ENCODE data around the gene SEMA5A.

DNA sequence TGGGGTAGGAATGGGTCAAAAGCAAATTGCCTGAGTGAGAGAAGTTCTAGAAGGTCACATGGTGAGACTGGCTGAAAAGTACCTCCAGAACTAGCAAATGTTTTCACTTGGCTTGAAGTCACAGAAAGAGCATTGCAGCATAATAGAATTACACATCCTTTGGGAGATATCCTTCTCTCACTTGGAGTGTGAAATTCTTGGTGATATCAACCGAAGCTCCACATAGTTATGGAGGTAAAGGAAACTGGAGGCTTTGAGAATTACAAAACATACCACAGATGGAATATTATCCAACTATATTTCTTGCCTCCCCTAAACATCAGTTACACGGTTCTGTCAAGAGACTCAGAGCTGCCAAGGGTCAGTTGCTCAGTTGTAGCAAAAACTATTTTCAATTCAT lies 182.4 kb downstream of the SEMA5A start:
- TF ChIP-seq ZNF776 (tag by site-specific recombination; IDR thresholded peaks at IDR 0.05; ENCODE audit: borderline replicate concordance) (no peak), TCF7L2 (IDR thresholded peaks at IDR 0.05; ENCODE audit: borderline replicate concordance, low read depth, low read length) (no peak), HOXC10 (CRISPR knock-in tag; IDR thresholded peaks at IDR 0.05) (no peak), ZNF621 (tag by site-specific recombination; IDR thresholded peaks at IDR 0.05) (no peak), ZNF48 (tag by site-specific recombination; IDR thresholded peaks at IDR 0.05) (no peak), ZNF366 (tag by site-specific recombination; conservative IDR thresholded peaks at IDR 0.05) (no peak), PRDM1 (tag by site-specific recombination; IDR thresholded peaks at IDR 0.05) (no peak)
- TF ChIP-seq, protein P1, sequence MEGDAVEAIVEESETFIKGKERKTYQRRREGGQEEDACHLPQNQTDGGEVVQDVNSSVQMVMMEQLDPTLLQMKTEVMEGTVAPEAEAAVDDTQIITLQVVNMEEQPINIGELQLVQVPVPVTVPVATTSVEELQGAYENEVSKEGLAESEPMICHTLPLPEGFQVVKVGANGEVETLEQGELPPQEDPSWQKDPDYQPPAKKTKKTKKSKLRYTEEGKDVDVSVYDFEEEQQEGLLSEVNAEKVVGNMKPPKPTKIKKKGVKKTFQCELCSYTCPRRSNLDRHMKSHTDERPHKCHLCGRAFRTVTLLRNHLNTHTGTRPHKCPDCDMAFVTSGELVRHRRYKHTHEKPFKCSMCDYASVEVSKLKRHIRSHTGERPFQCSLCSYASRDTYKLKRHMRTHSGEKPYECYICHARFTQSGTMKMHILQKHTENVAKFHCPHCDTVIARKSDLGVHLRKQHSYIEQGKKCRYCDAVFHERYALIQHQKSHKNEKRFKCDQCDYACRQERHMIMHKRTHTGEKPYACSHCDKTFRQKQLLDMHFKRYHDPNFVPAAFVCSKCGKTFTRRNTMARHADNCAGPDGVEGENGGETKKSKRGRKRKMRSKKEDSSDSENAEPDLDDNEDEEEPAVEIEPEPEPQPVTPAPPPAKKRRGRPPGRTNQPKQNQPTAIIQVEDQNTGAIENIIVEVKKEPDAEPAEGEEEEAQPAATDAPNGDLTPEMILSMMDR (tag by site-specific recombination; IDR thresholded peaks at IDR 0.05), result no peak
- TF ChIP-seq, protein P2, sequence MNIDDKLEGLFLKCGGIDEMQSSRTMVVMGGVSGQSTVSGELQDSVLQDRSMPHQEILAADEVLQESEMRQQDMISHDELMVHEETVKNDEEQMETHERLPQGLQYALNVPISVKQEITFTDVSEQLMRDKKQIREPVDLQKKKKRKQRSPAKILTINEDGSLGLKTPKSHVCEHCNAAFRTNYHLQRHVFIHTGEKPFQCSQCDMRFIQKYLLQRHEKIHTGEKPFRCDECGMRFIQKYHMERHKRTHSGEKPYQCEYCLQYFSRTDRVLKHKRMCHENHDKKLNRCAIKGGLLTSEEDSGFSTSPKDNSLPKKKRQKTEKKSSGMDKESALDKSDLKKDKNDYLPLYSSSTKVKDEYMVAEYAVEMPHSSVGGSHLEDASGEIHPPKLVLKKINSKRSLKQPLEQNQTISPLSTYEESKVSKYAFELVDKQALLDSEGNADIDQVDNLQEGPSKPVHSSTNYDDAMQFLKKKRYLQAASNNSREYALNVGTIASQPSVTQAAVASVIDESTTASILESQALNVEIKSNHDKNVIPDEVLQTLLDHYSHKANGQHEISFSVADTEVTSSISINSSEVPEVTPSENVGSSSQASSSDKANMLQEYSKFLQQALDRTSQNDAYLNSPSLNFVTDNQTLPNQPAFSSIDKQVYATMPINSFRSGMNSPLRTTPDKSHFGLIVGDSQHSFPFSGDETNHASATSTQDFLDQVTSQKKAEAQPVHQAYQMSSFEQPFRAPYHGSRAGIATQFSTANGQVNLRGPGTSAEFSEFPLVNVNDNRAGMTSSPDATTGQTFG (tag by site-specific recombination; IDR thresholded peaks at IDR 0.05; ENCODE audit: borderline replicate concordance), result no peak
- TF ChIP-seq, protein P3, sequence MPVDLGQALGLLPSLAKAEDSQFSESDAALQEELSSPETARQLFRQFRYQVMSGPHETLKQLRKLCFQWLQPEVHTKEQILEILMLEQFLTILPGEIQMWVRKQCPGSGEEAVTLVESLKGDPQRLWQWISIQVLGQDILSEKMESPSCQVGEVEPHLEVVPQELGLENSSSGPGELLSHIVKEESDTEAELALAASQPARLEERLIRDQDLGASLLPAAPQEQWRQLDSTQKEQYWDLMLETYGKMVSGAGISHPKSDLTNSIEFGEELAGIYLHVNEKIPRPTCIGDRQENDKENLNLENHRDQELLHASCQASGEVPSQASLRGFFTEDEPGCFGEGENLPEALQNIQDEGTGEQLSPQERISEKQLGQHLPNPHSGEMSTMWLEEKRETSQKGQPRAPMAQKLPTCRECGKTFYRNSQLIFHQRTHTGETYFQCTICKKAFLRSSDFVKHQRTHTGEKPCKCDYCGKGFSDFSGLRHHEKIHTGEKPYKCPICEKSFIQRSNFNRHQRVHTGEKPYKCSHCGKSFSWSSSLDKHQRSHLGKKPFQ (tag by site-specific recombination; IDR thresholded peaks at IDR 0.05), result no peak
- TF ChIP-seq, protein P4, sequence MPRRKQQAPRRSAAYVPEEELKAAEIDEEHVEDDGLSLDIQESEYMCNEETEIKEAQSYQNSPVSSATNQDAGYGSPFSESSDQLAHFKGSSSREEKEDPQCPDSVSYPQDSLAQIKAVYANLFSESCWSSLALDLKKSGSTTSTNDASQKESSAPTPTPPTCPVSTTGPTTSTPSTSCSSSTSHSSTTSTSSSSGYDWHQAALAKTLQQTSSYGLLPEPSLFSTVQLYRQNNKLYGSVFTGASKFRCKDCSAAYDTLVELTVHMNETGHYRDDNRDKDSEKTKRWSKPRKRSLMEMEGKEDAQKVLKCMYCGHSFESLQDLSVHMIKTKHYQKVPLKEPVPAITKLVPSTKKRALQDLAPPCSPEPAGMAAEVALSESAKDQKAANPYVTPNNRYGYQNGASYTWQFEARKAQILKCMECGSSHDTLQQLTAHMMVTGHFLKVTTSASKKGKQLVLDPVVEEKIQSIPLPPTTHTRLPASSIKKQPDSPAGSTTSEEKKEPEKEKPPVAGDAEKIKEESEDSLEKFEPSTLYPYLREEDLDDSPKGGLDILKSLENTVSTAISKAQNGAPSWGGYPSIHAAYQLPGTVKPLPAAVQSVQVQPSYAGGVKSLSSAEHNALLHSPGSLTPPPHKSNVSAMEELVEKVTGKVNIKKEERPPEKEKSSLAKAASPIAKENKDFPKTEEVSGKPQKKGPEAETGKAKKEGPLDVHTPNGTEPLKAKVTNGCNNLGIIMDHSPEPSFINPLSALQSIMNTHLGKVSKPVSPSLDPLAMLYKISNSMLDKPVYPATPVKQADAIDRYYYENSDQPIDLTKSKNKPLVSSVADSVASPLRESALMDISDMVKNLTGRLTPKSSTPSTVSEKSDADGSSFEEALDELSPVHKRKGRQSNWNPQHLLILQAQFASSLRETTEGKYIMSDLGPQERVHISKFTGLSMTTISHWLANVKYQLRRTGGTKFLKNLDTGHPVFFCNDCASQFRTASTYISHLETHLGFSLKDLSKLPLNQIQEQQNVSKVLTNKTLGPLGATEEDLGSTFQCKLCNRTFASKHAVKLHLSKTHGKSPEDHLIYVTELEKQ (tag by site-specific recombination; IDR thresholded peaks at IDR 0.05; ENCODE audit: borderline replicate concordance), result no peak
